Measurements from ENCODE around the gene SNAP47.

The SNAP47 gene

DNA sequence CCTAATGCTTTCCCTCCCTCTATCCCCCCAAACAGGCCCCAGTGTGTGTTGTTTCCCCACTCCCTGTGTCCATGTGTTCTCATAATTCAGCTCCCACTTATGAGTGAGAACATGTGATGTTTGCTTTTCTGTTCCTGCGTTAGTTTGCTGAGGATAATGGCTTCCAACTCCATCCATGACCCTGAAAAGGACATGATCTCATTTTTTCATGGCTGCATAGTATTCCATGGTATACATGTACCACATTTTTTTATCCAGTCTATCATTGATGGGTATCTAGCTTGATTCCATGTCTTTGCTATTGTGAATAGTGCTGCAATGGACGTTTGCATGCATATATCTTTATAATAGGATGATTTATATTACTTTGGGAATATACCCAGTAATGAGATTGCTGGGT, 89.0 kb downstream of the SNAP47 start:
- CTCF ChIA-PET = no interaction called here
- TF ChIP-seq LEF1 (IDR thresholded peaks at IDR 0.05; ENCODE audit: borderline replicate concordance) = no peak
- TF ChIP-seq ARNT (IDR thresholded peaks at IDR 0.05) = no peak
- no peak for TF ChIP-seq CTBP1 (IDR thresholded peaks at IDR 0.05; ENCODE audit: borderline replicate concordance)
- no peak for TF ChIP-seq PKNOX1 (IDR thresholded peaks at IDR 0.05)
- no peak for TF ChIP-seq ZNF384 (IDR thresholded peaks at IDR 0.05)
- no peak for TF ChIP-seq SUZ12 (IDR thresholded peaks at IDR 0.05)
- TF ChIP-seq TARDBP (IDR thresholded peaks at IDR 0.05) = no peak
- no peak for TF ChIP-seq BHLHE40 (IDR thresholded peaks at IDR 0.05; ENCODE audit: borderline replicate concordance)
- no peak for TF ChIP-seq NFRKB (IDR thresholded peaks at IDR 0.05)
- TF ChIP-seq FOXM1 (IDR thresholded peaks at IDR 0.05; ENCODE audit: borderline replicate concordance) = no peak
- no peak for TF ChIP-seq L3MBTL2 (conservative IDR thresholded peaks at IDR 0.05)
- TF ChIP-seq FOXK2 (IDR thresholded peaks at IDR 0.05) = no peak
- POLR2A ChIA-PET = no interaction called here
- no peak for DNase-seq (ENCODE audit: extremely low spot score)

GRCh38 chr1:227828786-227829185, 93.6 kb downstream of the SNAP47 start:
- ChIA-PET POLR2A (no interaction called here), CTCF (no interaction called here)
- DNase-seq (ENCODE audit: extremely low spot score) = no peak
- no peak for TF ChIP-seq ARNT (IDR thresholded peaks at IDR 0.05)
- TF ChIP-seq ZNF384 (IDR thresholded peaks at IDR 0.05) = no peak
- no peak for TF ChIP-seq FOXK2 (IDR thresholded peaks at IDR 0.05)
- no peak for TF ChIP-seq FOXM1 (IDR thresholded peaks at IDR 0.05; ENCODE audit: borderline replicate concordance)
- TF ChIP-seq BHLHE40 (IDR thresholded peaks at IDR 0.05; ENCODE audit: borderline replicate concordance) = no peak
- TF ChIP-seq SUZ12 (IDR thresholded peaks at IDR 0.05) = no peak
- TF ChIP-seq SP1 (IDR thresholded peaks at IDR 0.05) = no peak
- no peak for TF ChIP-seq TARDBP (IDR thresholded peaks at IDR 0.05)
- no peak for TF ChIP-seq LEF1 (IDR thresholded peaks at IDR 0.05; ENCODE audit: borderline replicate concordance)
- no peak for TF ChIP-seq CTBP1 (IDR thresholded peaks at IDR 0.05; ENCODE audit: borderline replicate concordance)
- TF ChIP-seq ELF4 (IDR thresholded peaks at IDR 0.05) = no peak
- TF ChIP-seq FOXA1 (IDR thresholded peaks at IDR 0.05) = no peak

Measured in HEK293T (cell line).